Stimulated activated naive B cell treated with anti-CD40 and anti-IgM and Interleukin-4, amounts not matched to agents 10 μg/mL and 1 μg/mL and 100 μg/mL, for 72 hours (primary cell): ENCODE measurements around the gene GZMH.
"Not testable (repeated sequence)": the region's sequence is repeated elsewhere in the genome, so short reads cannot be mapped to it uniquely, and the experiment has no call there.

Source experiments
- ATAC-seq, 2 donors: fragments of 150-1000 bp; cut with Tn5 transposase; replicated peaks; 2 replicates each; pipeline ENCODE4 v1.10.0; 2021; ENCODE audit warnings: moderate library complexity in 1 of 2
- DNase-seq: peaks from one replicate; pipeline ENCODE4 v3.0.0; 2021
- H3K27ac Mint-ChIP-seq: one replicate; pipeline ENCODE4 v1.8.0; 2022; ENCODE audit warnings: mild to moderate bottlenecking, mixed read lengths
- H3K27me3 Mint-ChIP-seq, 2 donors: one replicate each; pipeline ENCODE4 v1.8.0; 2022; ENCODE audit warnings: mixed read lengths in 2 of 2
- H3K36me3 Mint-ChIP-seq, 2 donors: one replicate each; pipeline ENCODE4 v1.8.0; 2022; ENCODE audit warnings: mixed read lengths in 2 of 2, mild to moderate bottlenecking in 1 of 2
- H3K4me1 Mint-ChIP-seq, 2 donors: one replicate each; pipeline ENCODE4 v1.8.0; 2022; ENCODE audit warnings: mixed read lengths in 2 of 2, mild to moderate bottlenecking in 1 of 2
- H3K4me3 Mint-ChIP-seq, 2 donors: one replicate each; pipeline ENCODE4 v1.8.0; 2022; ENCODE audit warnings: mild to moderate bottlenecking in 2 of 2, mixed read lengths in 2 of 2, moderate library complexity in 1 of 2
- H3K9me3 Mint-ChIP-seq, 2 donors: one replicate each; pipeline ENCODE4 v1.8.0; 2022; ENCODE audit warnings: mixed read lengths in 2 of 2, mild to moderate bottlenecking in 1 of 2

The GZMH gene, protein sequence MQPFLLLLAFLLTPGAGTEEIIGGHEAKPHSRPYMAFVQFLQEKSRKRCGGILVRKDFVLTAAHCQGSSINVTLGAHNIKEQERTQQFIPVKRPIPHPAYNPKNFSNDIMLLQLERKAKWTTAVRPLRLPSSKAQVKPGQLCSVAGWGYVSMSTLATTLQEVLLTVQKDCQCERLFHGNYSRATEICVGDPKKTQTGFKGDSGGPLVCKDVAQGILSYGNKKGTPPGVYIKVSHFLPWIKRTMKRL

GRCh38 chr14:24609655-24610344 lies at the start of gene GZMH:
TSS of gene GZMH (minus strand) at chr14:24609685. CDS start at chr14:24609613, 72 bp downstream.
- Mint-ChIP-seq H3K27me3 (no peaks in the 10 kb centered on the region), H3K9me3 (peaks cover 0 to 3% of the 10 kb centered on the region in 2 donors), H3K27ac (peak within 1 kb of the TSS; percentile 34), H3K4me3 (no peak within 1 kb of the TSS), H3K36me3 (peaks cover 3 to 5% of the 10 kb centered on the region in 2 donors), H3K4me1 (peaks cover 36 to 63% of the 10 kb centered on the region in 2 donors)
- ATAC-seq (no peak), DNase-seq (no peak)

- peaks cover 10 to 23% of the 10 kb centered on the region in 2 donors for H3K4me1 Mint-ChIP-seq
- H3K9me3 Mint-ChIP-seq, DNase-seq, H3K27ac Mint-ChIP-seq, ATAC-seq, H3K36me3 Mint-ChIP-seq, H3K27me3 Mint-ChIP-seq, H3K4me3 Mint-ChIP-seq: not testable (repeated sequence)
Observed at GRCh38 chr14:24648361-24648760, 38.9 kb upstream of the GZMH start.

DNA sequence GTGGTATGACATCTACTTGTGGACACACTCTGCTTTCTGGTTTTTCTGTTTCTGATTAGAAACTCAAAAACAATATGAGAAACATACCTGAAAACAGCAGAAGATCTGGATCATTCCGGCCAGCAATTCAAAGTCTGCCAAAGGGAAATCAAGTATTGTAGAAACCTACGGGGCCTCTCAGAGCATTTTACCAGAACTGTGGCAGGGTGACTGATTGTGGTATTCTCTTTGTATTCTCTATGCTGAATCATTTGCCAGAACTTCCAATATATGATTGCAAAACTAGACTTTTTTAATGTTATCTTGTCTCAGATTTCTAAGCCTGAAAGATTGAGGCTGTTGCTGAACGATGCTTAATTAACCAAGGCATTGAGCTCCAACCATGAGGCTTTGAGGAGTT lies 30.4 kb upstream of the GZMH start:
- Mint-ChIP-seq H3K4me3 (no peak overlapping the region), H3K27ac (no peak overlapping the region), H3K4me1 (peaks cover 0 to 5% of the 10 kb centered on the region in 2 donors), H3K27me3 (peaks cover 0 to 3% of the 10 kb centered on the region in 2 donors), H3K9me3 (no peaks in the 10 kb centered on the region), H3K36me3 (no peaks in the 10 kb centered on the region)
- DNase-seq (no peak), ATAC-seq (no peak)

- DNase-seq (no peak), ATAC-seq (no peak)
- no peaks in the 10 kb centered on the region for H3K36me3 Mint-ChIP-seq
- peaks cover 0 to 5% of the 10 kb centered on the region in 2 donors for H3K4me1 Mint-ChIP-seq
- H3K27ac Mint-ChIP-seq = no peak overlapping the region
- no peak overlapping the region for H3K4me3 Mint-ChIP-seq
- peaks cover 2 to 5% of the 10 kb centered on the region in 2 donors for H3K27me3 Mint-ChIP-seq
- H3K9me3 Mint-ChIP-seq = no peaks in the 10 kb centered on the region
Observed at GRCh38 chr14:24639270-24639669, 29.8 kb upstream of the GZMH start.

DNA sequence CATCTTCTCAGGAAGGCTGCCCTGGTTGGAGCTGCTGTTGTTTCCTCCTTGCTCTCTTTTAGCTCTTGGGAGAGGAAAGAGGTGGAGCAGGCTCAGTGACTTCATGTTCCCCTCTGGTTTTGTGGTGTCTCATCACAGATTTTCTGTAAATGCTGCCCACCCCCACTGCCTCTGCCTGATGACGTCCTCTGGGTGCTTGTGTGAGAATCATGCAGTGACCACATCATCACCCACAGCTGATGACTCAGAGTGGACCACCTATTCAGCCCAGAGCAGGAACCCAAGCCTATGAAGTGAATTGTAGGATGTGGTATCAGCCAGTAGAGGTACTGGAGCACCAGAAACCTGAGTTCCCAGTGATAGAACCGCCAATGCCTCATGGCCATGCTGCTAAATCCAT lies 24.7 kb upstream of the GZMH start, which contains the start of gene GZMB:
TSS of gene GZMB (minus strand) at position 33 of the 400 bp plus-strand sequence. CDS start at position 3, 30 bp downstream.
- DNase-seq (no peak), ATAC-seq (peak; percentile 63 to 65)
- H3K9me3 Mint-ChIP-seq = no peaks in the 10 kb centered on the region
- no peak within 1 kb of the TSS for H3K4me3 Mint-ChIP-seq
- no peak within 1 kb of the TSS for H3K27ac Mint-ChIP-seq
- H3K27me3 Mint-ChIP-seq = peaks cover 7 to 11% of the 10 kb centered on the region in 2 donors
- H3K36me3 Mint-ChIP-seq = no peaks in the 10 kb centered on the region
- H3K4me1 Mint-ChIP-seq = peaks cover 0 to 2% of the 10 kb centered on the region in 2 donors

GRCh38 chr14:24633353-24633752 lies 23.9 kb upstream of the GZMH start:
- H3K27ac Mint-ChIP-seq = no peak overlapping the region

GRCh38 chr14:24632761-24633160 lies 23.3 kb upstream of the GZMH start:
- Mint-ChIP-seq H3K9me3 (no peaks in the 10 kb centered on the region), H3K27ac (no peak overlapping the region), H3K27me3 (peaks cover 7 to 8% of the 10 kb centered on the region in 2 donors), H3K4me1 (peaks cover 0 to 2% of the 10 kb centered on the region in 2 donors), H3K36me3 (no peaks in the 10 kb centered on the region), H3K4me3 (no peak overlapping the region)
- DNase-seq (no peak), ATAC-seq (no peak)

More at GRCh38 chr14:24633353-24633752, 23.9 kb upstream of the GZMH start:
- ATAC-seq (no peak), DNase-seq (no peak)
- Mint-ChIP-seq H3K27me3 (peaks cover 7 to 11% of the 10 kb centered on the region in 2 donors), H3K4me1 (peaks cover 0 to 2% of the 10 kb centered on the region in 2 donors), H3K9me3 (no peaks in the 10 kb centered on the region), H3K36me3 (no peaks in the 10 kb centered on the region), H3K4me3 (no peak overlapping the region)

- ATAC-seq = no peak
- H3K4me1 Mint-ChIP-seq = peaks cover 0 to 2% of the 10 kb centered on the region in 2 donors
- H3K27ac Mint-ChIP-seq = no peak overlapping the region
- peaks cover 11 to 13% of the 10 kb centered on the region in 2 donors for H3K27me3 Mint-ChIP-seq
- H3K9me3 Mint-ChIP-seq = no peaks in the 10 kb centered on the region
- H3K36me3 Mint-ChIP-seq = no peaks in the 10 kb centered on the region
- no peak overlapping the region for H3K4me3 Mint-ChIP-seq
- DNase-seq = no peak
Observed at GRCh38 chr14:24632336-24632735, 22.9 kb upstream of the GZMH start.

- no peak overlapping the region for H3K4me3 Mint-ChIP-seq
- H3K4me1 Mint-ChIP-seq = peaks cover 0 to 2% of the 10 kb centered on the region in 2 donors
Observed at GRCh38 chr14:24631749-24632335, 22.4 kb upstream of the GZMH start.

GRCh38 chr14:24630872-24631477 lies 21.5 kb upstream of the GZMH start:
- Mint-ChIP-seq H3K36me3 (no peaks in the 10 kb centered on the region), H3K4me1 (peaks cover 0 to 2% of the 10 kb centered on the region in 2 donors), H3K27ac (no peak overlapping the region), H3K4me3 (no peak overlapping the region), H3K27me3 (peaks cover 12 to 13% of the 10 kb centered on the region in 2 donors), H3K9me3 (no peaks in the 10 kb centered on the region)
- ATAC-seq (no peak), DNase-seq (no peak)

More at GRCh38 chr14:24631749-24632335, 22.4 kb upstream of the GZMH start:
- Mint-ChIP-seq H3K27me3 (peaks cover 12 to 13% of the 10 kb centered on the region in 2 donors), H3K9me3 (no peaks in the 10 kb centered on the region), H3K27ac (no peak overlapping the region), H3K36me3 (no peaks in the 10 kb centered on the region)
- DNase-seq (no peak), ATAC-seq (no peak)

DNA sequence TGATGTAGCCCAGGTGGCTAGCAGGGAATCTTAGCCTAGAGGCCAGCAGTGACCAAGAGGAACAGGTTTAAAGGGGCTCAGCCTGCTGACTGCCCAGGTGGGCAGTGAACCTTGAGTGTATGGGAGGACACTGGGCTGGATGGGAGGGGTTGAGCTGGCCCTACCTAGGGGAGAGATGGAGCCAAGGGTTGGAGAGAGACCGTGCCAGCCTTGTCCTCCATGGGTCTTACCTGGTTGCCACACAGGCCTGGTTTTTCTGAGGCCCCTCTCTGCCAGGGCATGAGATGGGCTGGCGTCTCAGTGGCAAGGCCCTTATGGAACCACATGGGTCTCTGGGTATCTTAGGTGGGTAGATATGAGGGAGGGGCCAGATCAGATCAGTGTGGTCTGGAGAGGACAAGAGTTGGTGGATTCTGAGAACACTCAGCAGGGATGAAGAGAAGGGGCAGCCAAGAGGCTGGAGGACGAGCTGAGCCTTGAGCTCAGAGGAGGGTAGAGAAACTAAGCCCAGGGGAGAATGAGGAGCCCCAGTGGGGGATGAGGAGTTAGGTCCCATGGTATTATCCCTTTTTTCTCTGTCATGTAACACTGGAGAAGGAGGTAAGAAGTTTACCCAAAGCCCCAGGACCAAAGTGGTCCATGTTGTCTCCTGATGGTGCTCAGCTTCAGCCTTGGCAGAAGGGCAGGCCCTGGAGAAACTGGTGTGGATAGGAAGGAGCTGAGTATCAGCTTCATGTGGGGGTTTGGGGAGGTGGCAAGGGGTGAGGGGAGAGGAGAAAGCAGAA lies 20.8 kb upstream of the GZMH start:
- Mint-ChIP-seq H3K27ac (peak overlapping the region; percentile 26), H3K9me3 (no peaks in the 10 kb centered on the region), H3K27me3 (peaks cover 12 to 16% of the 10 kb centered on the region in 2 donors), H3K36me3 (no peaks in the 10 kb centered on the region), H3K4me1 (peaks cover 0 to 2% of the 10 kb centered on the region in 2 donors), H3K4me3 (no peak overlapping the region)
- no peak for ATAC-seq
- no peak for DNase-seq

DNA sequence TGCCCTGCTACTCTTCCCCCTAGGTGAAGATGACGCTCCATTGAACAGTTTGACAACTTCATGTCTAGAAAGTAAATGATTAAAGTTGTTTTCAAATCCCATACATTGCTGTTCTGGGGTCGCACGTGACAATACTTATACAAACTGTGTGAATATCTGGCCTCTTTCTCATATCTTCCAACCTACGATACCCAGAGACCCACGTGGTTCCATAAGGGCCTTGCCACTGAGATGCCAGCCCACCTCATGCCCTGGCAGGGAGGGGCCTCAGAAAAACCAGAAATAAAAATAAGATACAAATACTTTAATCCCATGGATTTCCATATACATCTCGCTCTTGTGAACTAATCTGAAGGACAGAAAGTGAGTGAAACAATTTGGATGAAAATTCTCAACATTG lies 20.0 kb upstream of the GZMH start:
- ATAC-seq = no peak
- H3K27ac Mint-ChIP-seq = no peak overlapping the region

DNA sequence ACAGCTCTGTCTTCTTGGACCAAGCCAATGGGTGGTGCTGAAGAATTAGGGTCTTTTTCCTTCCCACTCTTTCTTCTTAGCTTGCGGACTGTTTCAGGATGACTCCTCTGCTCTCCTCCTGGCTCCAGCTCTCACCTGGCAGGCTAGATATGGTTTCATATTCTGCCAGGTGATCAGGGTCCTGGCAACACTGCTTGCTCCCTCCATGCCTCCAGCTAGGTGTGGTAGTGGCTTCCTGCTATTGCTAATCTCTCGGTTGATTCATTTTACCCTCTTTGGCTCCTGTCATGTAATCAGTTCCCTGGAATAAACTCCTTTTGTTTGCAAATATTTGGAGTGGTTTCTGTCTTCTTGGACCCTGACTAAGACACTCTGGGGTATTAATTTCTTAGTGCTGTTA lies 4.3 kb upstream of the GZMH start:
- no peak for DNase-seq
- Mint-ChIP-seq H3K4me1 (peaks cover 21 to 34% of the 10 kb centered on the region in 2 donors), H3K27me3 (no peaks in the 10 kb centered on the region), H3K36me3 (peaks cover 3 to 5% of the 10 kb centered on the region in 2 donors), H3K27ac (peak overlapping the region; percentile 16), H3K4me3 (no peak overlapping the region), H3K9me3 (peaks cover 5 to 7% of the 10 kb centered on the region in 2 donors)
- no peak for ATAC-seq

More for the DNA sequence above, 20.0 kb upstream of the GZMH start:
- no peak for DNase-seq
- Mint-ChIP-seq H3K27me3 (peaks cover 14 to 17% of the 10 kb centered on the region in 2 donors), H3K9me3 (peaks cover 0 to under 1% of the 10 kb centered on the region in 2 donors), H3K36me3 (no peaks in the 10 kb centered on the region), H3K4me3 (no peak overlapping the region), H3K4me1 (peaks cover 0 to 2% of the 10 kb centered on the region in 2 donors)
